ENCODE data around the gene PTPRN2. TPM values are rescaled to one million over a fixed set of nuclear protein-coding genes. Genes with fewer than 3 reads are reported as not detected.

PTPRN2 gene
- polyA plus RNA-seq, 1 of the 3 experiments (the other 2 are of a cell fraction) = 4.0 TPM

DNA sequence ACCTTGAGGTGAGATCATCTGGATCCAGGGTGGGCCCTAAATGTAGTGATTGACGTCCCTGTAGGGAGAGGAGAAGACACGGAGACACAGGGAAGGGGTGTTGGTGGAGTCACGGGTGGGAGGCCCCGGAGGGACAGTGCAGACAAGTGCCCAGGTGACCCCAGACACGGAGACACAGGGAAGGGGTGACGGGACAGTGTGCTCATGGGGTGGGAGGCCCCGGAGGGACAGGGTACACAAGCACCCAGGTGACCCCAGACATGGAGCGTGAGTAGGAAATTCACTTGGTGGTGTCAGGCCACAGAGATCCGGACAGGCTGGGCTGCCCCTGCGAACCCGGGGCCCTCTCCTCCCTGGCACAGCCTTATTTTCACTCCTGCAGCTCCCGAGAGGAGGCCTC lies 176.9 kb downstream of the PTPRN2 start:
- WGBS (ENCODE audit: low lambda C conversion rate) = 46% methylated on average over 12 of the region's 12 CpGs

DNA sequence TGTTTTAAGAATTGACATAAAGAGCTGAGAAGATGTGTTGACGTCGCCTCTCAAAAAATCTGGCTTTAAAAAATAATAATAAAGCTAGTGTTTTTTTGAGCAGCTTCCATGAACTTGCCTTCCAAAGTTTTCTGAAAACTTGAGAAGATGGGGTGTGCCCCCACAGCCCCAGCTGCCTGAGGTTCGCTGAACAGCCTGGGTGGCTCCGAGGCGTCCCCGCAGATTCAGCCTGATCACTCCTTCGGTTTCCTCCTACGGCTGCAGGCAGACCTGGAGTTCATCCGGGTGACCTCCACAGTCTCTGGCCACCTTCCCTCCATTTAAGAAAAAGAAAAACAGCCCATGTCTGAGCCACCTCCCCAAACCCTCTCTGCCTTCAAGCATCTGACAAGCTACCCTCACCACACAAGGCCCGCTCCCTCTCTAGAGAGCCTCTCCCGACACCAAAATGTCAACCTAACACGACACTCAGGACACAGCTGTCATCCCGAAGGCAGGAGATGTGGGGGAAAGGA lies 177.8 kb downstream of the PTPRN2 start:
- no peaks in the 10 kb centered on the region; the same call in 1 of the 2 replicates for H3K9me3 ChIP-seq
- H3K4me1 ChIP-seq (ENCODE audit: control insufficient read depth in 1 of 2, insufficient read depth in 2 of 2, low read depth in 1 of 2, low read length in 1 of 2) = no peaks in the 10 kb centered on the region; a peak in 1 of 4 replicates
- H3K4me2 ChIP-seq = no peak overlapping the region
- H3K27me3 ChIP-seq (ENCODE audit: insufficient read depth) = no peaks in the 10 kb centered on the region
- no peaks in the 10 kb centered on the region for H3K9me2 ChIP-seq
- ChIA-PET CTCF (interaction anchor here (0.9 to 4.5 kb wide), 5 partner anchors 12 to 57 kb away, joined by 3 to 42 read pairs (median 4); no protein-coding TSS in a partner anchor), POLR2A (no interaction called here)
- H3K36me3 ChIP-seq (replicated peaks in 1 of 2; ENCODE audit: control insufficient read depth in 1 of 2, insufficient read depth in 2 of 2, low read length in 1 of 2) = no peaks in the 10 kb centered on the region
- H3K27ac ChIP-seq (ENCODE audit: low read depth in 2 of 2, low read length in 1 of 2) = no peak overlapping the region
- no peaks in the 10 kb centered on the region for H4K20me1 ChIP-seq (ENCODE audit: insufficient read depth)
- H3F3A ChIP-seq (replicated peaks; ENCODE audit: insufficient read depth) = no peaks in the 10 kb centered on the region
- no peak overlapping the region for H2AFZ ChIP-seq (ENCODE audit: low read depth)
- WGBS (ENCODE audit: low lambda C conversion rate) = 53% methylated on average over 13 of the region's 13 CpGs
- no peaks in the 10 kb centered on the region for H3K79me2 ChIP-seq (ENCODE audit: insufficient read depth)
- H3K9ac ChIP-seq = no peak overlapping the region
- DNase-seq = no peak
- H3K4me3 ChIP-seq (ENCODE audit: low read depth in 2 of 2, low read length in 1 of 2) = no peak overlapping the region
- TF ChIP-seq SIN3A (IDR thresholded peaks at IDR 0.05; ENCODE audit: borderline replicate concordance, low read depth, low read length) = no peak

More for the DNA sequence above, 176.9 kb downstream of the PTPRN2 start:
- Histone ChIP-seq H3K27ac (ENCODE audit: low read depth in 2 of 2, low read length in 1 of 2) (no peak overlapping the region), H3K9ac (no peak overlapping the region), H3K36me3 (replicated peaks in 1 of 2; ENCODE audit: control insufficient read depth in 1 of 2, insufficient read depth in 2 of 2, low read length in 1 of 2) (no peaks in the 10 kb centered on the region), H2AFZ (ENCODE audit: low read depth) (no peak overlapping the region), H3K4me1 (ENCODE audit: control insufficient read depth in 1 of 2, insufficient read depth in 2 of 2, low read depth in 1 of 2, low read length in 1 of 2) (no peaks in the 10 kb centered on the region; a peak in 1 of 4 replicates), H3K79me2 (ENCODE audit: insufficient read depth) (no peaks in the 10 kb centered on the region), H3K4me3 (ENCODE audit: low read depth in 2 of 2, low read length in 1 of 2) (no peak overlapping the region), H3K27me3 (ENCODE audit: insufficient read depth) (no peaks in the 10 kb centered on the region), H3K4me2 (no peak overlapping the region), H3K9me3 (no peaks in the 10 kb centered on the region; the same call in 1 of the 2 replicates), H4K20me1 (ENCODE audit: insufficient read depth) (no peaks in the 10 kb centered on the region), H3F3A (replicated peaks; ENCODE audit: insufficient read depth) (no peaks in the 10 kb centered on the region), H3K9me2 (no peaks in the 10 kb centered on the region)
- CTCF ChIA-PET = interaction anchor here (1.4 to 4.5 kb wide), 3 partner anchors 11 to 56 kb away, joined by 3 to 42 read pairs (median 4); no protein-coding TSS in a partner anchor
- no peak for DNase-seq
- POLR2A ChIA-PET = no interaction called here
- TF ChIP-seq GABPA (IDR thresholded peaks at IDR 0.05; ENCODE audit: low read depth) = no peak

DNA sequence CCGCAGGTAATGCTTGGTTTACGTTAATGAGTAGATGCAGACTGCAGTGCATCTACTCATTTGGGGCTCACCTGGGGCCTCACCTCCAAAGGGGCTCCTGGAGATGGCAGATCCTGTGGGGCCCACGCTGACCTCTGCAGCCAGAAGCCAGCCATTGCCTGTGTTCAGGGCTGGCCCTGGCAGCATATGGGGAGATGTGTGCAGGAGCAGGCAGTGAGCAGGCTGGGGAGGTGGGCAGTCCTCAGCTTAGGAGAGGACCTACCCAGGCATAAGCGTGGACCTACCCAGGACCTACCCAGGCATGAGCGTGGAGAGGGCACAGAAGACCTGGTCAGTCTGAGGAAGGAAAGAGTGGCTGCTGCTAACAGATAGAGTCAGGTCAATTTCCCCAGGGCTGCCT lies 178.5 kb downstream of the PTPRN2 start:
- DNase-seq = no peak
- H3K4me2 ChIP-seq = no peak overlapping the region
- no peaks in the 10 kb centered on the region for H3K27me3 ChIP-seq (ENCODE audit: insufficient read depth)
- ChIA-PET CTCF (interaction anchor here (1.1 to 4.5 kb wide), 3 partner anchors 13 to 35 kb away, joined by 3 to 42 read pairs (median 4); no protein-coding TSS in a partner anchor), POLR2A (no interaction called here)
- WGBS (ENCODE audit: low lambda C conversion rate) = 27% methylated on average over 5 of the region's 5 CpGs
- H3K9ac ChIP-seq = no peak overlapping the region
- H3K27ac ChIP-seq (ENCODE audit: low read depth in 2 of 2, low read length in 1 of 2) = no peak overlapping the region
- no peak overlapping the region for H3K4me3 ChIP-seq (ENCODE audit: low read depth in 2 of 2, low read length in 1 of 2)
- H3K79me2 ChIP-seq (ENCODE audit: insufficient read depth) = no peaks in the 10 kb centered on the region
- no peaks in the 10 kb centered on the region for H3F3A ChIP-seq (replicated peaks; ENCODE audit: insufficient read depth)
- H3K9me3 ChIP-seq = no peaks in the 10 kb centered on the region; the same call in 1 of the 2 replicates
- H3K9me2 ChIP-seq = no peaks in the 10 kb centered on the region
- H3K36me3 ChIP-seq (replicated peaks in 1 of 2; ENCODE audit: control insufficient read depth in 1 of 2, insufficient read depth in 2 of 2, low read length in 1 of 2) = no peaks in the 10 kb centered on the region
- no peaks in the 10 kb centered on the region; a peak in 1 of 4 replicates for H3K4me1 ChIP-seq (ENCODE audit: control insufficient read depth in 1 of 2, insufficient read depth in 2 of 2, low read depth in 1 of 2, low read length in 1 of 2)
- no peak overlapping the region for H2AFZ ChIP-seq (ENCODE audit: low read depth)
- TF ChIP-seq, protein P1, sequence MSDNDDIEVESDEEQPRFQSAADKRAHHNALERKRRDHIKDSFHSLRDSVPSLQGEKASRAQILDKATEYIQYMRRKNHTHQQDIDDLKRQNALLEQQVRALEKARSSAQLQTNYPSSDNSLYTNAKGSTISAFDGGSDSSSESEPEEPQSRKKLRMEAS (IDR thresholded peaks at IDR 0.05; ENCODE audit: low read depth) = no peak
- TF ChIP-seq JUND (IDR thresholded peaks at IDR 0.05) = no peak
- TF ChIP-seq SIN3A (IDR thresholded peaks at IDR 0.05; ENCODE audit: borderline replicate concordance, low read depth, low read length) = no peak
- no peak for TF ChIP-seq EP300 (IDR thresholded peaks at IDR 0.05; ENCODE audit: borderline replicate concordance in 1 of 2, low read depth in 1 of 2, low read length in 1 of 2)
- no peak for TF ChIP-seq SMC3 (IDR thresholded peaks at IDR 0.05; ENCODE audit: low read depth, low read length)
- TF ChIP-seq FOXJ3 (CRISPR knock-in tag; IDR thresholded peaks at IDR 0.05) = no peak
- H4K20me1 ChIP-seq (ENCODE audit: insufficient read depth) = no peaks in the 10 kb centered on the region
